ENCODE data around the gene MERTK.
"Not testable (repeated sequence)": the region's sequence is repeated elsewhere in the genome, so short reads cannot be mapped to it uniquely, and the experiment has no call there.

Gene MERTK

DNA sequence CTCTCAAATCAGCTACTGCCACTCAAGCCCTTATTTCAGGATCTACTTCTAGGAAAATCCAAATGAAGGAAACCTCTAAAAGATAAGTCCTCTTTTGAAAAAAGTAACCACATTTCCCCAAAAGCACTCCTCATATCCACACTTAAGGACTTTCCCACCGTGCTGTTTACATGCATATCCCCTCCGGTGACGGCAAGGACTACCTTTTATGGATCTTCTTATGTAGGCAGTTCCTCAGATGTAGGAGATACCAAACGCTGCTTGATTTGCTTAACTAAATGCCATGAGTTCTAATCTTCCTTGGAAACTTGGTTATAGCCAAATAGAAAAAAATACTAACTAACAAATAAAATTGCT is 149.8 kb downstream of the MERTK start:
- no peak for DNase-seq

DNA sequence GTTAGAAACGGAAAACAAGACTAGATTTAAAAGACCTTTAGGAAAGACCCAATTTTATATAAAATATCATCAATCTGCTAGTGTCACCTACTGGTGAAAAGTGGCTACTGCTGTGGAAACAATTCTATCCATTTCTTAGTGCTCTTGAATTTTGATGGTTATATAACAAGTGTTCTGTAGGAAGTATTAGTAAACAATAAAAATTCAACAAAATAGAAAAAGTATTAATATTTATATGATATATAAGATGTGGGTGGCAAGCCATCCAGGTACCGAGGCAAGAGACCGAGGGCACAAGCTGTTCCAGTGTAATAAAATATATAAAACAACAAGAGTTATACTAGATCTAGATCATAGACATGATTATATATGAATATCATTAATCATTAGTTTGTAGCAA is 150.5 kb downstream of the MERTK start:
- DNase-seq, result peak; percentile 33

DNA sequence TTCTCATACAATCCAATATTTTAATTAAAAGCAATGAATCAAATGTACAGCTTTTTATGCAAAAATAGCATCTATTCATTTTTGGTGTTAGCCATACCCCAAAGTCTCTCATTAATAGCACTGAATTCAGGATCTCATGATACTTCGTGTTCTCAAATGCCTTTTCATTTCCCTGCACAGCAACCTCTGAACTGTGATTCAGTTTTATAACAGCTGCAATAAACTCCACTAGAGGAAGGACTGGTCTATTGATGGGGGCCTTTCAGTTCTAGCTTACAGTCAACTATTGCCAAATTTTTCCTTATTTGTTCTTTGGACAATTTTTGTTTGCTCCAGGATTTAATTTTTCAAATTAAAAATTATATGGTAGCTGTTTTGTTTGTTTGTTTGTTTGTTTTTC is 151.9 kb downstream of the MERTK start:
- DNase-seq, result no peak

DNA sequence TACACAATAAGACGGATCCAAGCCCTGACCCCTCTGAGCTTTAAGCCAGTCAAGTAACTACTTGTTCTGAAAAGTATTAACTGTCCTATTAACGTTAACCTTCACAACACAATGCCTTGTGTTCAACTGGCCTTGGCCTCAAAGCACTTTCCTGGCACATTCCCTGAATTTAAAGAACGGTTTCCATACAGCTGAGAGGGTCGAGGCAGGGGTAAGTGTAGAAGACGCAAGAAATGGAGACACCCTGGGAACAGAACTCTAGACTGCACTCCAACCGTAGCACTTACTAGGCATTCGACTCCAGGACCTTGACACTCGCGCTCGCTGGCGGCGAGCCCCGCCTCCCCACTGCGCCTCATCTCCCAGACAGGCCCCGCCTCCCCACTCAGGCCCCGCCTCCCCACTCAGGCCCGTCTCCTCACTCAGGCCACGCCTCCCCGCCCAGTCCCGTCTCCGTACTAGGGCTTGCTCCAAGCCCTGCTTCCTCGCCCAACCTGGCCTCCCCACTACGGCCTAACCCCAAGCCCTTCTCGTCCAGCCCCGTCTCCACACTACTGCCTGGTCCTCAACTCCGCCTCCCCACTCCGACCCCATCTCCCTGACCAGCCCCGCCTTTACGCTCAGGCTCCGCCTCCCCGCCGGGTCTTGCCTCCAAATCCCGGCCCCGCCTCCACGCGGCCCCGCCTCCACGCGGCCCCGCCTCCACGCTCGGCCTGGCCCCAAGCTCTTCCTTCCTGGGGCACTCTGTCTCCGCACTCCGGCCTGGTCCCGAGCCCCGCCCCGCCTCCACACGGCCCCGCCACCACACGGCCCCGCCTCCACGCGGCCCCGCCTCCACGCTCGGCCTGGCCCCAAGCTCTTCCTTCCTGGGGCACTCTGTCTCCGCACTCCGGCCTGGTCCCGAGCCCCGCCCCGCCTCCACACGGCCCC is 155.8 kb downstream of the MERTK start:
- peak; percentile 92 for DNase-seq

DNA sequence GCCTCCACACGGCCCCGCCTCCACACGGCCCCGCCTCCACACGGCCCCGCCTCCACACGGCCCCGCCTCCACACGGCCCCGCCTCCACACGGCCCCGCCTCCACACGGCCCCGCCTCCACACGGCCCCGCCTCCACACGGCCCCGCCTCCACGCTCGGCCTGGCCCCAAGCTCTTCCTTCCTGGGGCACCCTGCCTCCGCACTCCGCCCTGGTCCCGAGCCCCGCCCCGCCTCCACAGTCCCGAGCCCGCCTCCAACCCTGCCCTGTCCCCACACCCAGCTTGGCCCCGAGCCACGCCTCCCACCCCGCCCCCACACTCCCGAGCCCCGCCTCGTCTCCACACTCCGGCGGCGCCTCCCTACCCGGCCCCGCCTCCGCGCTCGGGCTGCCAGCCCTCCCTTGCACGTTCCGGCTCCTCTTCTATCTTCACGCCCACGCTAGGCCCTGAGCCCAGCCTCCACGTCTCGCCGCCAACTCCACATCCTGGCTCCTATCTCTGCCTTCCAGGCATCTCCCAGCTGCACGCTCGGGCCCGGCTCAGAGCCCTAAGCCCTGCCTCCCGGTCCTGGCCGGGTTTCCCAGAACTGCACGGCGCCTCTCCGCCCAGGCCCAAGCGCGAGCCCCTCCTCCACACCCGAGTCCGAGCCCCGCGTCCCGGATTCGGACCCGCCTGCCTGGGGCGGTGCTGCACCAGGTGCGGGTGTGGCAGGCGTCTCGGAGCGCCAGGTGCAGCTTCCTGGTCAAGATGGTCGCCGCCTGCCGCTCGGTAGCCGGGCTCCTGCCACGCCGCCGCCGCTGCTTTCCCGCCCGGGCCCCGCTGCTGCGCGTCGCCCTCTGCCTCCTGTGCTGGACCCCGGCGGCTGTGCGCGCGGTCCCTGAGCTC is 156.7 kb downstream of the MERTK start, which contains the start of gene TMEM87B:
Gene TMEM87B, plus strand, starts transcription at position 423 of the 883 bp plus-strand sequence. Its CDS starts 323 bp downstream, at position 746.
- DNase-seq, result peak; percentile 95

DNA sequence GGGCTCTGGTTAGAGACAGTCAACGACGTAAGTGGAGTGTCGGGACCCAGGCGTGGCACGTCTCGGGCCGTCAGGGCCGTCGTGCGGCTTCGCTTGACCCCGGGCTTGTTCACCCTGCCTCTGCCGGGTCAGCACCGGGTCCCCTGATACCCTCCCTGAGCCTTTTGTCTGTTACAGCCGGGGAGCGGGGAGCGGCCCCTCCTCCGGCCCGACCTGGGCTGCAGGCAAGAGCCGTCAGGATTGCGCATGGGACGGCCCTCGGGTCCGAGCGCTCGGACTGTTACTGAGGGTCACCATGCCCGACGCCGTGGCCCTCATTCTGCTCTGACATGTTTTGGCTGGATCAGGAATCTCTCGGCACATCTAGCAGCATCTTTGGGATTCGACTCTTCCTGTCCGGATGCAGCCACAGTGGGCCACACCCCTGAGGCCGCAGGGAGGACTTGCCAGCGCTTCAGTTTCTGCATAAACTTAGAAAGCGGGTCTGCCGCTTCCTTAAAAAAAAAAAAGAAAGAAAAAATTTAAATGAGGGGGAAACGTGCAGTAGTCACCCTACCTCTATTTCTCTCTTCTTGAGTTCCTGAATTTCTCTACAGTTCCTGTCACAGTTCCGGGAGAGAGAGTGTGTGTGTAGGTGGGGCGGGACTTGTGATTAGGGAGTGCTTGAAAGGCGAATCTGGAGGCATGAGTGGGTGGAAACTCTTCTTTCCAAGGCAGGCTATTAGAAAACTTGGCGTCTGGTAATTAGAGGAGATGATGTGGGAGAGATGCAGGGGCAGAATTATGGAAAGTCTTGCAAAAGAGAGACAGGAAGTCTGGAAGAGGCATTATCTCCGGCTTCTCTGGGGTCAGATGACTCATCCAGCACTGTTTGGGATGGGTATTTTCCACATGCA is 157.6 kb downstream of the MERTK start:
- DNase-seq, result peak; percentile 50

DNA sequence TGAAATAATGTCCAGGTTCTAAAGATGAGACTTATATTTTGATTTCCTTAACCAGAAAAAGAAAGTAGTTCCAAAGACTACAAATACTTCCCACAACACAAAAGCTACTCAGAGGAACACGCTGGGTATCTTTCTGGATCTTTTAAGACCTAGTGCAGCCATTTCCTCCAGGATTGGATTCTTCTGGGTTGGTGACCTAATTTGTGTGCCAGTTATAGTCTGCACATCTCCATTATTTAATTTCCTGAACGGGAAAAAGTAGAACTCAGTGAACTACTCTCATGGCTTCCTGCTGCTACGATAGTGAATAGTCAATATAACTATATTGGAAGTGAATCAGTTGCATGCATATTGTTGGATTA is 158.2 kb downstream of the MERTK start:
- no peak for DNase-seq

DNA sequence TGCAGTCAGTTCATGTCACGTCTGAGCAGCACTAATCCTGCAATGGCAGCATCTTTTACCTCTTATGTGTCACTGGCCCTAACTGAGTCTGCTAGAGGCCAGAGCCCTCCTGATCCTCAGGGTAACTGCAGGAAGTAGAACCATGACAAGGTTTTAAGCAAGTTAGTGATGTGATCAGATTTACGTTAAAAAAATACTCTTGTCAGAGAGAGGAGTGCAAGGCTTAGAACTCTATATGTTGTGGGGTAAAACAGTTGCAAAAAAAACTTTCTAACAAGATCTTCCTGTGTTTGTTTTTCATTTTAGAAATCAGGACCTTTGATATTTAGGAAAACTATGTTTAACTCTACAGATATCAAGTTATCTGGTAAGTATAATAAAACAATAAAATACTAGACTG is 161.3 kb downstream of the MERTK start:
- DNase-seq, result no peak

DNA sequence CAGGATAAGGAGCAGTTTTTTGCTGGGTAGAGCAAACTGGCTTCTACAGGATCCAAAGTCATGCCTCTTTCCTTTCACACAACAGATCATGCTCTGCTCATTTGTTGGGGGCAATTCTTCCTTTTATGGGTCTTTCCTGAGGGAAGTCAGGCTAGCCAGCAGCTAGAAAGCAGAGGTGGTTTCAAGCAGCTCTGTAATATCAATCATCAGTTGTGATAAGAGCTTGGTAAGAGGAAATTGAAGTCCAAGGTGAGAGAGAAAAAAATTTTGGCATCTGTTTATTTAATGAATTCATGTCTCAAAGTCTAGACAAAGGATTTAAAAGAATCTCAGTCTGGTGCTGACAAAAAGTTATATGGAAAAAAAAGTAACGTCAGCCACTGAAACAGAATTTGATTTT is 162.9 kb downstream of the MERTK start:
- no peak for DNase-seq

DNA sequence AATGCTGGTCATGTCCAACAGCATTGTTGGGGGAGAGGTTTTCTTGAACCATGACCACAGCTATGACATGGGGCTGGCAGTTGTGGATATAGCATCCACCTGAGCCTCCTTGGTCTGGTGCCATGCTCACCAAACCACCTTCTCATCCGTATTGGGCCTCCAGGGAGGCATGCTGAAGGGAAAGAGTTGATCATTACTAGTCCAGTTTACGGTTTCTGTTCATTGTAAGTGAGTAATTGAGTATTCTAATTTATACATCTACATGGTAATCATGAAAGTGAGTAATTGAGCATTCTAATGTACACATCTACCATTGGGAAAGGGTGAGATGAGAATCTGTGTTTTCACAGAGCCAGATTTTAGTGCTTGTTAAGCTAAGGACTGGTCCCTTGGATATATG is 163.4 kb downstream of the MERTK start:
- no peak for DNase-seq

DNA sequence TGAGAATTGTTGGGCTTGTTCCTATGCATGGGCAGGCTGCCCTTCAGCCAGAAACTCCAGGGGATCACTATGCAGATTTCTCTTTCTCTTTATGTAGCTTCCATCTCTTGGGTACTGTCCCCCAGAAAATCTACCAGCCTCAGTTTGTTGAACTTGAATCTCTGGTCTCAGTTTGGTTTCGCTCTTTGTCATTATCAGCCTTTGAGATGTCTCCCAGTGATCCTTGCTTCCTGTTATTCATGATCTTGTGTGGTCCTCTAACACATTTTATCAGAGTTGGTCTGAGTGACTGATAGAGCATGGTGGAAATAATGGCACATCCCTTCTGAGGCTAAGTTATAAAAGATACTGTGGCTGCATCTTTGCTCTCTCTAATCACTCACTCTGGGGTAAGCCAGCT is 164.5 kb downstream of the MERTK start:
- no peak for DNase-seq

DNA sequence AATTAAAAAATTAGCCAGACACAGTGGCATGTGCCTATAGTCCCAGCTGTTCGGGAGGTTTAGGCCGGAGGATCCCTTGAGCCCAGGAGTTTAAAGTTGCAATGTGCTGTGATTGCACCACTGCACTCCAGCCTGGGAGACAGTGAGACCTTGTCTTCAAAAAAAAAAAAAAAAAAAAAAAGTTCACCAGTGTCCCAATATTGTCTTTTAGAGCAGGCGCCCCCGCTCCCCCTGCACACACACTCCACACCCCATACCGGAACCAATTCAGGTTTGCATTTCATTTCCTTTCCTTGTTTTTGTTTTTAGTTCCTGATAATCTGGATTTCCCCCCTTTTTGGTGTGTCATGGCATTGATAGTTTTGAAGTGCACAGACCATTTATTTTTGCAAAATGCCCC is 167.1 kb downstream of the MERTK start:
- DNase-seq, result no peak

DNA sequence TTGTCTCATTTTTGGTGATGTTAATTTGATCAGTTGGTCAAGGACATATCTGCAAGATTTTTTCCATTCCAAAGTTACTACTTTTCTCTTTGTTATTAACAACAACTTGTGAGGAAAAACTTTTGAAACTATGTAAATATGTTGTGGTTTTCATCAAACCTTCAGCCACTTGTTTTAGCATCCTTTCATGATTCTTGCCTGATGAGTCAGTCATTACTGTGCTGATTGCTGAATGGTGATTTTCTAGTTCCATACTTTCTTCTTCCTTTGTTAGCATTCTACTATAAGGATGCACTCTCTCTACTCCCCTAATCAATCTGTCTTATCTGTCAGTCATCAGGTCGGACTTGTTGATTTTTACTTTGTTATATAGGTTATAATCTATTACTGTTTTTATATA is 167.6 kb downstream of the MERTK start:
- no peak for DNase-seq

DNA sequence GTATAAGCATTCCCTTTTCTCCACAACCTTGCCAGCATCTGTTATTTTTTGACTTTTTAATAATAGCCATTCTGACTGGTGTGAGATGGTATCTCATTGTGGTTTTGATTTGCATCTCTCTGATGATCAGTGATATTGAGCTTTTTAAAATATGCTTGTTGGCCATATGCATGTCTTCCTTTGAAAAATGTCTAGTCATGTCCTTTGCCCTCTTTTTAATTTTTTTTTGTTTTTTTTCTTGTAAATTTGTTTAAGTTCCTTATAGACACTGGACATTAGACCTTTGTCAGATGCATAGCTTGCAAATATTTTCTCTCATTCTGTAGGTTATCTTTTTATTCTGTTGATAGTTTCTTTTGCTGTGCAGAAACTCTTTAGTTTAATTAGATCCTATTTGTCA is 171.4 kb downstream of the MERTK start:
- DNase-seq, result not testable (repeated sequence)

DNA sequence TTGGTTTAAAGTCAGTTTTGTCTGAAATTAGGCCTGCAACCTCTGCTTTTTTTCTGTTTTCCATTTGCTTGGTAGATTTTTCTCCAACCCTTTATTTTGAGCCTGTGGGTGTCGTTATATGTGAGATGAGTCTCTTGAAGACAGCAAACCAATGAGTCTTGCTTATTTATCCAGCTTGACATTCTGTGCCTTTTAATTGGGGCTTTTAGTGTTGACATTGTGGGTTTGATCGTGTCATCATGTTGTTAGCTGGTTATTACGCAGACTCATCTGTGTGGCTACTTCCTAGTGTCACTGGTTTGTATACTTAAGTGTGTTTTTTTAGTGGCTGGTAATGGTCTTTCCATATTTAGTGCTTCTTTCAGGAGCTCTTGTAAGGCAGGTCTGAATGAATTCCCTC is 175.5 kb downstream of the MERTK start:
- no peak for DNase-seq

DNA sequence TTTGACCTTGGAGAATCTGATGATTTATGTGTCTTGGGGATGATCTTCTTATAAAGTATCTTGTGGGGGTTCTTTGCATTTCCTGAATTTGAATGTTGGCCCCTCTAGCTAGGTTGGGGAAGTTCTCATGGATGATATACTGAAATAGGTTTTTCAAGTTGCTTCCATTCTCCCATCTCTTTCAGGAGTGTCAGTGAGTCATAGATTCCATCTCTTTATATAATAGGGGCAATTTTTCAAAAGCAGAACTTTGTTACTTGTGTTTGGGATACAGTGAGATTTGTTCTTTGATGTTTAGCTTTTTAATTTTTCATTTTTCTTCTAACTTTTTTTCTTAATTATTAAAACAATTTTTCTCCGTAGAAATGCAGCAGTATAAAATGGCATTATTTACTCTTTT is 176.1 kb downstream of the MERTK start:
- no peak for DNase-seq

DNA sequence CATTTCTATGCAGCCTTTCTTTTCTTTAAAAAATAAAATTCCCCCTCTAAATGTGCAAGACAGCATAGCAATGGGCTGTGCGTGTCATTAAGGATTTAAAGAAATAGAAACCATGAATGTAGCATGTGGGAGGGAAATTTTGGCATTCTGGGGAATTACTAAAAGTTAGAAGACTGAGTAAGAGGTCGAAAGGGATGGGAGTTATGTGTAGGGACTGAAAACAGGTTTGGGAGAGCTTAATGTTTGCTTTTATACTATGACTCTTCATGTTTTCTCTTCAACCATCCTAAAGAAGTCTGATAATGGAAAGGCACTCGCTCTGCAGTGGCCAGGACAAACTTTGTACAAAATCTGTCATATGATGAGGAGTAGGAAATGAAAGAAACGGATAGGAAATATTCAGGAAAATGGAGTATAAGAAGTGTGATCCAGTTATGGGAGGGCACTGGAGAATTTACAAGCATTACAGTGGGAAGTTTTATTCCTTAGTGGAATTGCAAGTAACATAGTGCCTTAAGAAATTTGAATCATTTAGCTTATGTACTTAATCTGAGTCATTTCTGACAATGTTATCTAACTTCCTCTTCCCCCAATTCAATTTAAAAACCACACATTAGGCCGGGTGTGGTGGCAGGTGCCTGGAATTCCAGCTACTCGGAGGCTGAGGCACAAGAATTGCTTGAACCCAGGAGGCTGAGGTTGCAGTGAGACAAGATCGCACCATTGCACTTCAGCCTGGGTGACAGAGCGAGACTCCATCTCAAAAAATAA is 177.3 kb downstream of the MERTK start:
- DNase-seq, result no peak

DNA sequence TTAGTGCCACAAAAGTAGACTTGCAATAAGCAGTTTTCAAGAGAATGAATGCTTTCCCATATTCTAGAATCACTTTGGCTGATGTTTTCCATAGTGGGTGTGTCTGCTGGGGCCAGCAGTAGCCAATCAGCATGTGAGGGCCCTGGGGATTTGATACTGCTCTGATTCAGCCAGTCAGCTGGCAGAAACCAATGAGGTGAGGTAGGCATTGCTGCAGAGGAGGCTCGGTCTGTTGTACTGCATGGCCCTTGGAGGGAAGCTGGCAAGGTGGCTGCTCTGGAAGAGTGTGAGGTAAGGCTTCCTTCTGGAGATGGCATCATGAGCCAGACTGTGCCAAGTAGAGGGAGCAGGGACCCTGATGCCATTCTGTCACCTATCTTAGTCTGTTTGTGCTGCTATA is 179.4 kb downstream of the MERTK start:
- DNase-seq, result peak; percentile 18
